Astrocyte of the hippocampus (primary cell): ENCODE results near the gene DIAPH2.
A peak's percentile ranks its signal among the peaks of the same experiment; 100 is the strongest.

Experiments
- DNase-seq: peaks from one replicate; pipeline ENCODE4 v3.0.0; 2011; ENCODE audit warnings: low read depth, low spot score

Gene DIAPH2

GRCh38 chrX:97461763-97462162 lies 777.1 kb downstream of the DIAPH2 start:
- no peak for DNase-seq

- DNase-seq: no peak
Observed at GRCh38 chrX:97471071-97471470, 786.4 kb downstream of the DIAPH2 start.

GRCh38 chrX:97474933-97475332 lies 790.3 kb downstream of the DIAPH2 start:
- DNase-seq: no peak

GRCh38 chrX:97479106-97479890 lies 794.7 kb downstream of the DIAPH2 start:
- DNase-seq: no peak

- no peak for DNase-seq
Observed at GRCh38 chrX:97481228-97481627, 796.6 kb downstream of the DIAPH2 start.

GRCh38 chrX:97482666-97483300 lies 798.1 kb downstream of the DIAPH2 start:
- no peak for DNase-seq

- DNase-seq: no peak
Observed at GRCh38 chrX:97490656-97491055, 806.0 kb downstream of the DIAPH2 start.

GRCh38 chrX:97494756-97495372 lies 810.2 kb downstream of the DIAPH2 start:
- DNase-seq: no peak

GRCh38 chrX:97498093-97498492 lies 813.5 kb downstream of the DIAPH2 start:
- DNase-seq: no peak

GRCh38 chrX:97504431-97504830 lies 819.8 kb downstream of the DIAPH2 start:
- no peak for DNase-seq

GRCh38 chrX:97517763-97518162 lies 833.1 kb downstream of the DIAPH2 start:
- DNase-seq: no peak

- no peak for DNase-seq
Observed at GRCh38 chrX:97522307-97522706, 837.7 kb downstream of the DIAPH2 start.

- DNase-seq: no peak
Observed at GRCh38 chrX:97524340-97524739, 839.7 kb downstream of the DIAPH2 start.

GRCh38 chrX:97524997-97525396 lies 840.4 kb downstream of the DIAPH2 start:
- peak; percentile 38 for DNase-seq

- no peak for DNase-seq
Observed at GRCh38 chrX:97525981-97526380, 841.3 kb downstream of the DIAPH2 start.

- DNase-seq: no peak
Observed at GRCh38 chrX:97527725-97528124, 843.1 kb downstream of the DIAPH2 start.

GRCh38 chrX:97529536-97530200 lies 845.0 kb downstream of the DIAPH2 start:
- DNase-seq: peak; percentile 68

GRCh38 chrX:97531825-97532224 lies 847.2 kb downstream of the DIAPH2 start:
- DNase-seq: no peak

- no peak for DNase-seq
Observed at GRCh38 chrX:97538745-97539144, 854.1 kb downstream of the DIAPH2 start.

- no peak for DNase-seq
Observed at GRCh38 chrX:97539970-97540519, 855.4 kb downstream of the DIAPH2 start.

- peak; percentile 59 for DNase-seq
Observed at GRCh38 chrX:97547877-97548578, 863.4 kb downstream of the DIAPH2 start.
